Endothelial cell (in vitro differentiated cells): Measurements from ENCODE around the gene NXPH1. TPM values are rescaled to one million over a fixed set of nuclear protein-coding genes. Genes with fewer than 3 reads are reported as not detected.

Experiments
- DNase-seq: peaks from one replicate; pipeline ENCODE4 v3.0.0; 2021; ENCODE audit warnings: low spot score
- H3K27ac Mint-ChIP-seq: one replicate; pipeline ENCODE4 v1.8.0; 2021; ENCODE audit warnings: mixed read lengths, inconsistent platforms; ENCODE audit not compliant: unreplicated experiment
- H3K27me3 Mint-ChIP-seq: one replicate; pipeline ENCODE4 v1.8.0; 2021; ENCODE audit warnings: mild to moderate bottlenecking, moderate library complexity, mixed read lengths, inconsistent platforms; ENCODE audit not compliant: unreplicated experiment
- H3K36me3 Mint-ChIP-seq: one replicate; pipeline ENCODE4 v1.8.0; 2021; ENCODE audit warnings: mild to moderate bottlenecking, low read depth, mixed read lengths, inconsistent platforms; ENCODE audit not compliant: unreplicated experiment
- H3K4me1 Mint-ChIP-seq: one replicate; pipeline ENCODE4 v1.8.0; 2021; ENCODE audit warnings: mild to moderate bottlenecking, mixed read lengths, inconsistent platforms; ENCODE audit not compliant: unreplicated experiment
- H3K4me3 Mint-ChIP-seq: one replicate; pipeline ENCODE4 v1.8.0; 2021; ENCODE audit warnings: mild to moderate bottlenecking, mixed read lengths, inconsistent platforms; ENCODE audit not compliant: unreplicated experiment
- H3K9me3 Mint-ChIP-seq: one replicate; pipeline ENCODE4 v1.8.0; 2021; ENCODE audit warnings: mixed read lengths, inconsistent platforms; ENCODE audit not compliant: unreplicated experiment
- CTCF ChIP-seq: fragments of 200-600 bp; sonication (generic); IDR thresholded peaks from one replicate; pipeline ENCODE4 v1.5.0; 2021; ENCODE audit warnings: antibody characterized with exemption; ENCODE audit not compliant: unreplicated experiment
- total RNA-seq: library from RNA; stranded (reverse); fragmentation: NEBNext Ultra II Directional; extraction: Animal tissue kit (Norgen Biotek cat#: 25700); gene quantifications from one replicate; pipeline ENCODE4 v1.2.1, GENCODE V29; 2021; ENCODE audit not compliant: unreplicated experiment

NXPH1 gene
- total RNA-seq, 1 donor from 2014 or later: not detected

- H3K4me3 Mint-ChIP-seq: no peak overlapping the region
- no peaks in the 10 kb centered on the region for H3K36me3 Mint-ChIP-seq
- no peak overlapping the region for H3K27ac Mint-ChIP-seq
- no peaks in the 10 kb centered on the region for H3K9me3 Mint-ChIP-seq
- H3K4me1 Mint-ChIP-seq: peaks cover 5% of the 10 kb centered on the region
- peak; percentile 68 for DNase-seq
- no peak for TF ChIP-seq CTCF
- peaks cover 1% of the 10 kb centered on the region for H3K27me3 Mint-ChIP-seq
Observed at GRCh38 chr7:8389593-8390261, 43.7 kb upstream of the NXPH1 start.

- DNase-seq: no peak
- Mint-ChIP-seq H3K4me3 (no peak overlapping the region), H3K9me3 (no peaks in the 10 kb centered on the region)
Observed at GRCh38 chr7:8390262-8390626, 43.2 kb upstream of the NXPH1 start.

GRCh38 chr7:8391353-8392062 is 41.9 kb upstream of the NXPH1 start:
- Mint-ChIP-seq H3K27ac (no peak overlapping the region), H3K36me3 (no peaks in the 10 kb centered on the region), H3K9me3 (no peaks in the 10 kb centered on the region), H3K4me1 (peaks cover 5% of the 10 kb centered on the region), H3K4me3 (no peak overlapping the region), H3K27me3 (peaks cover 1% of the 10 kb centered on the region)
- DNase-seq: no peak
- TF ChIP-seq CTCF: no peak

More at GRCh38 chr7:8390262-8390626, 43.2 kb upstream of the NXPH1 start:
- peaks cover 5% of the 10 kb centered on the region for H3K4me1 Mint-ChIP-seq
- H3K36me3 Mint-ChIP-seq: no peaks in the 10 kb centered on the region
- H3K27me3 Mint-ChIP-seq: peaks cover 1% of the 10 kb centered on the region
- no peak overlapping the region for H3K27ac Mint-ChIP-seq
- TF ChIP-seq CTCF: no peak

- Mint-ChIP-seq H3K36me3 (no peaks in the 10 kb centered on the region), H3K4me1 (no peaks in the 10 kb centered on the region), H3K9me3 (no peaks in the 10 kb centered on the region), H3K27ac (no peak overlapping the region), H3K27me3 (peaks cover 1% of the 10 kb centered on the region), H3K4me3 (no peak overlapping the region)
- DNase-seq: no peak
- TF ChIP-seq CTCF: no peak
Observed at GRCh38 chr7:8396294-8396693, 37.1 kb upstream of the NXPH1 start.

GRCh38 chr7:8408871-8409270 is 24.5 kb upstream of the NXPH1 start:
- Mint-ChIP-seq H3K4me1 (no peaks in the 10 kb centered on the region), H3K9me3 (no peaks in the 10 kb centered on the region), H3K36me3 (no peaks in the 10 kb centered on the region), H3K4me3 (no peak overlapping the region), H3K27ac (no peak overlapping the region), H3K27me3 (no peaks in the 10 kb centered on the region)
- no peak for DNase-seq
- TF ChIP-seq CTCF: no peak
